IgD-negative memory B cell (primary cell): ENCODE results near the gene ZNF283. TPM values are rescaled to one million over a fixed set of nuclear protein-coding genes. Genes with fewer than 3 reads are reported as not detected.

Source experiments
- H3K27ac Mint-ChIP-seq, 3 donors: one replicate each; pipeline ENCODE4 v1.8.0; 2020 to 2022; ENCODE audit warnings: mild to moderate bottlenecking in 3 of 3, mixed read lengths in 3 of 3, moderate library complexity in 1 of 3
- H3K27me3 Mint-ChIP-seq: one replicate; pipeline ENCODE4 v1.8.0; 2021; ENCODE audit warnings: mixed read lengths
- H3K36me3 Mint-ChIP-seq: one replicate; pipeline ENCODE4 v1.8.0; 2020; ENCODE audit warnings: mild to moderate bottlenecking, mixed read lengths
- H3K4me1 Mint-ChIP-seq, 3 donors: one replicate each; pipeline ENCODE4 v1.8.0; 2020 to 2022; ENCODE audit warnings: mixed read lengths in 3 of 3, mild to moderate bottlenecking in 1 of 3
- H3K4me3 Mint-ChIP-seq, 4 donors: one replicate each; pipeline ENCODE4 v1.8.0; 2020 to 2022; ENCODE audit warnings: mild to moderate bottlenecking in 4 of 4, mixed read lengths in 4 of 4, moderate library complexity in 3 of 4
- H3K9me3 Mint-ChIP-seq, 3 donors: one replicate each; pipeline ENCODE4 v1.8.0; 2020 to 2021; ENCODE audit warnings: mixed read lengths in 3 of 3, mild to moderate bottlenecking in 1 of 3
- polyA plus RNA-seq: library from polyadenylated mRNA; unstranded; fragments of 300-500 nt; fragmentation: Illumina TruSeq; gene quantifications from one replicate; pipeline ENCODE4 v1.2.3, GENCODE V29; 2021

The ZNF283 gene
- 2.6 TPM for polyA plus RNA-seq

GRCh38 chr19:43826787-43827754, at the start of gene ZNF283:
ZNF283 (plus strand) TSS chr19:43827321; CDS start chr19:43833505, 6,184 bp downstream.
- Mint-ChIP-seq H3K36me3 (peaks cover 17% of the 10 kb centered on the region), H3K27me3 (peaks cover 1% of the 10 kb centered on the region), H3K4me1 (peaks cover 11 to 16% (median 12%) of the 10 kb centered on the region in 3 donors), H3K4me3 (peak within 1 kb of the TSS; percentile 89 to 95 (median 92)), H3K27ac (peak within 1 kb of the TSS in 1 of 3 donors; percentile 65), H3K9me3 (peaks cover 1 to 3% (median 3%) of the 10 kb centered on the region in 3 donors)

DNA sequence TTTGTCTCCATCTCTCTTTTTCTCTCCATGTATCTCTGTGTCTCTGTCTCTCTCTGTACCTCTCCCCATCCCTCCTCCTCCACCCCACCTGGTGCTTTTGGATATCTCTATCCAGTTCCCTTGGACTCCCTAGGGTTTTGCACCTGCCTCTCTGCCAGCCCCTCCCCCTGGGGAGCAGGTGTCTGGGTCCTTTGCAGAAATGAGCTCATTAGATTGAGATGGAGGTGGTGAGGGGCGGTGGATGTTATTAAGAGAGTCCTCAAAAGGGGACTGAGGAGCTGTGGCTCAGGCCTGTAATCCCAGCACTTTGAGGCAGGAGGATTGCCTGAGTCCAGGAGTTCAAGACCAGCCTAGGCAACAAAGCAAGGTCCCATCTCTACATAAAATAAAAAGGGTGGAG, 48.5 kb upstream of the ZNF283 start:
- H3K27ac Mint-ChIP-seq: peak overlapping the region; percentile 96 to 99 (median 96)
- peaks cover 6% of the 10 kb centered on the region for H3K36me3 Mint-ChIP-seq
- peak overlapping the region; percentile 97 to 99 (median 98) for H3K4me3 Mint-ChIP-seq
- no peaks in the 10 kb centered on the region for H3K9me3 Mint-ChIP-seq
- H3K4me1 Mint-ChIP-seq: peaks cover 24 to 49% (median 46%) of the 10 kb centered on the region in 3 donors
- H3K27me3 Mint-ChIP-seq: no peaks in the 10 kb centered on the region

DNA sequence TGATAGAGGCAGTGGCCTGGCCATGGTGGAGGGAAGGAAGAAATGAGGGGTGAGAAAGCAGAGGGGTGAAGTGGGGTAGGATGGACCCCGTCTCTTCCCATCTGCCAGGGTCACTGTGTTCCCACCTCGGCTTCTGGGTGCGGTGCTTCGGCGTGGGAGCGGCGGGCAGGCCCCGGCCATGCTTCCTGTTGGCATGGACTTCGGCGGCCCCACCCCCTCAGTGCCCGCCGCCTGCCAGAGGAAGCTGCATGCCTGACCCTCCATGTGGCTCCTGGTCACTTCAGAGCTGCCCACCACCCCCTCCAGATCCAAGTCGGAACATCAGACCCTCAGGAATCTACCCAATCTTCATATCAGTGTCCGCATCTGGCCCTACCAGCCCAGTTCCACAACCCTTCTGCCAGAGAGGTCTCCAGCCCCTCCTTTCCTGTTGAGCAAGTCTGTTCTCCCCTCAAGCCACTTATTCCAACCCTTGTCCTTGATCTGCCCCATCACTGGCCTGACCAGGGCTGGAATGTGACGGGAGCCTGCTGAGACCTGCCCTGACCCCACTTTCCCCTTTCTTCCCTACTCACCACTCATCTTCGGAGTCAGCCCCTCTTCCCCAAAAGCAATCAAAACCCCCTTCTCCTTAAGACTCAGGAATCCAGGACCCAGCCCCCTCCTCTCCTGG, 47.8 kb upstream of the ZNF283 start:
- peaks cover 27 to 54% (median 52%) of the 10 kb centered on the region in 3 donors for H3K4me1 Mint-ChIP-seq
- peak overlapping the region; percentile 96 to 99 (median 96) for H3K27ac Mint-ChIP-seq
- H3K9me3 Mint-ChIP-seq: no peaks in the 10 kb centered on the region
- peak overlapping the region; percentile 97 to 99 (median 98) for H3K4me3 Mint-ChIP-seq
- peaks cover 2% of the 10 kb centered on the region for H3K27me3 Mint-ChIP-seq
- peaks cover 6% of the 10 kb centered on the region for H3K36me3 Mint-ChIP-seq

- H3K36me3 Mint-ChIP-seq: peaks cover 6% of the 10 kb centered on the region
- H3K9me3 Mint-ChIP-seq: no peaks in the 10 kb centered on the region
- H3K4me1 Mint-ChIP-seq: peaks cover 29 to 58% (median 54%) of the 10 kb centered on the region in 3 donors
- H3K4me3 Mint-ChIP-seq: peak overlapping the region; percentile 97 to 99 (median 98)
- H3K27me3 Mint-ChIP-seq: peaks cover 2% of the 10 kb centered on the region
- H3K27ac Mint-ChIP-seq: peak overlapping the region; percentile 63 to 99 (median 96)
These were observed 47.3 kb upstream of the ZNF283 start for GRCh38 chr19:43779820-43780219.

GRCh38 chr19:43780706-43781525, 46.2 kb upstream of the ZNF283 start, which contains the start of gene KCNN4:
KCNN4 (minus strand) TSS chr19:43780973; CDS start chr19:43780861, 112 bp downstream.
- H3K36me3 Mint-ChIP-seq: peaks cover 3% of the 10 kb centered on the region
- H3K4me1 Mint-ChIP-seq: peaks cover 33 to 56% (median 52%) of the 10 kb centered on the region in 3 donors
- H3K4me3 Mint-ChIP-seq: peak within 1 kb of the TSS; percentile 97 to 99 (median 98)
- peak within 1 kb of the TSS; percentile 88 to 99 (median 99) for H3K27ac Mint-ChIP-seq
- peaks cover 2% of the 10 kb centered on the region for H3K27me3 Mint-ChIP-seq
- H3K9me3 Mint-ChIP-seq: no peaks in the 10 kb centered on the region

GRCh38 chr19:43781630-43782310, 45.4 kb upstream of the ZNF283 start:
- Mint-ChIP-seq H3K36me3 (peaks cover 3% of the 10 kb centered on the region), H3K9me3 (no peaks in the 10 kb centered on the region), H3K27ac (peak overlapping the region; percentile 88 to 99 (median 93)), H3K4me1 (peaks cover 33 to 49% (median 44%) of the 10 kb centered on the region in 3 donors), H3K4me3 (peak overlapping the region; percentile 84 to 99 (median 98)), H3K27me3 (peaks cover 2% of the 10 kb centered on the region)

DNA sequence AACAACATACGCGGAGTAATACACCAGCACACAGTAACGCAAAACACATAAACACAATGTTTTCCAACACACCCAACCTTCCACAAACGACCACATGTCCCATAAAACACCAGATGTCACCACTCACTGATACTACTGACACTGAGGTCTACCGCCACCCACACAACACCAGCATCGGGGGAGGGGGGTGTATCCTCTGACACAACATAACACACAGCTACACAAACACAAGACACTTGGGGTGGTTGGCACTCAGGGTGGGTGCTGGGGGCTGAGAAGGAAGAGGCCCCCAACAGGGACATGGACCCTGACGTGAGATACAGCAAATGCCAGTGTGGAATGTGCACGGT, 44.8 kb upstream of the ZNF283 start:
- Mint-ChIP-seq H3K36me3 (peaks cover 2% of the 10 kb centered on the region), H3K4me3 (peak overlapping the region; percentile 84 to 99 (median 98)), H3K27me3 (peaks cover 2% of the 10 kb centered on the region), H3K4me1 (peaks cover 28 to 45% (median 40%) of the 10 kb centered on the region in 3 donors), H3K27ac (peak overlapping the region; percentile 82 to 99 (median 88)), H3K9me3 (no peaks in the 10 kb centered on the region)

GRCh38 chr19:43782689-43783231, 44.4 kb upstream of the ZNF283 start:
- Mint-ChIP-seq H3K36me3 (no peaks in the 10 kb centered on the region), H3K4me1 (peaks cover 24 to 43% (median 38%) of the 10 kb centered on the region in 3 donors), H3K4me3 (peak overlapping the region; percentile 84 to 99 (median 98)), H3K27ac (peak overlapping the region; percentile 82 to 99 (median 88)), H3K9me3 (no peaks in the 10 kb centered on the region), H3K27me3 (peaks cover 2% of the 10 kb centered on the region)

GRCh38 chr19:43783636-43784035, 43.5 kb upstream of the ZNF283 start:
- Mint-ChIP-seq H3K27me3 (peaks cover 2% of the 10 kb centered on the region), H3K27ac (peak overlapping the region; percentile 82 to 99 (median 88)), H3K4me1 (peaks cover 15 to 36% (median 32%) of the 10 kb centered on the region in 3 donors), H3K9me3 (no peaks in the 10 kb centered on the region), H3K36me3 (no peaks in the 10 kb centered on the region), H3K4me3 (peak overlapping the region; percentile 84 to 99 (median 98))

- peak overlapping the region; percentile 84 to 99 (median 98) for H3K4me3 Mint-ChIP-seq
These were observed 42.7 kb upstream of the ZNF283 start for GRCh38 chr19:43784241-43784980.

GRCh38 chr19:43784981-43785808, 41.9 kb upstream of the ZNF283 start:
- H3K4me3 Mint-ChIP-seq: peak overlapping the region in 3 of 4 donors; percentile 85 to 87 (median 87)
- H3K9me3 Mint-ChIP-seq: no peaks in the 10 kb centered on the region
- H3K36me3 Mint-ChIP-seq: no peaks in the 10 kb centered on the region
- peaks cover 14 to 33% (median 31%) of the 10 kb centered on the region in 3 donors for H3K4me1 Mint-ChIP-seq
- H3K27me3 Mint-ChIP-seq: peaks cover 2% of the 10 kb centered on the region
- peak overlapping the region; percentile 93 to 99 (median 94) for H3K27ac Mint-ChIP-seq

More at GRCh38 chr19:43784241-43784980, 42.7 kb upstream of the ZNF283 start:
- peaks cover 14 to 33% (median 31%) of the 10 kb centered on the region in 3 donors for H3K4me1 Mint-ChIP-seq
- H3K27ac Mint-ChIP-seq: peak overlapping the region; percentile 82 to 99 (median 94)
- no peaks in the 10 kb centered on the region for H3K9me3 Mint-ChIP-seq
- peaks cover 2% of the 10 kb centered on the region for H3K27me3 Mint-ChIP-seq
- no peaks in the 10 kb centered on the region for H3K36me3 Mint-ChIP-seq

GRCh38 chr19:43786665-43787064, 40.5 kb upstream of the ZNF283 start:
- Mint-ChIP-seq H3K27me3 (peaks cover 2% of the 10 kb centered on the region), H3K9me3 (no peaks in the 10 kb centered on the region), H3K4me1 (peaks cover 10 to 29% (median 26%) of the 10 kb centered on the region in 3 donors), H3K27ac (no peak overlapping the region), H3K36me3 (no peaks in the 10 kb centered on the region), H3K4me3 (no peak overlapping the region)
